HL-60/S4 treated with retinoic acid at 250 ng/mL for 4 days and 3 days (cell line): ENCODE measurements around the gene UGT1A5.

Experiments used
- in situ Hi-C: fragments of 300-500 bp; cut with MboI; formaldehyde crosslinking; loops from 2 replicates; pipeline ENCODE4 v1.7.0; 2022; ENCODE audit warnings: low sequenced_read_pairs

UGT1A5 gene

GRCh38 chr2:233803994-233804393 lies 91.3 kb downstream of the UGT1A5 start:
- in situ Hi-C loops, result no loop called here

GRCh38 chr2:233807215-233807865 lies 94.6 kb downstream of the UGT1A5 start:
- in situ Hi-C loops, result no loop called here

- in situ Hi-C loops, result no loop called here
These were observed 95.5 kb downstream of the UGT1A5 start for GRCh38 chr2:233807966-233808935.

GRCh38 chr2:233810385-233810784 lies 97.7 kb downstream of the UGT1A5 start:
- in situ Hi-C loops, result no loop called here

GRCh38 chr2:233811087-233811486 lies 98.4 kb downstream of the UGT1A5 start:
- in situ Hi-C loops, result no loop called here

GRCh38 chr2:233811732-233812131 lies 99.0 kb downstream of the UGT1A5 start:
- in situ Hi-C loops, result no loop called here

- in situ Hi-C loops, result no loop called here
These were observed 100.7 kb downstream of the UGT1A5 start for GRCh38 chr2:233813236-233814055.

- in situ Hi-C loops, result no loop called here
These were observed 101.5 kb downstream of the UGT1A5 start for GRCh38 chr2:233814056-233814835.

- in situ Hi-C loops, result no loop called here
These were observed 103.2 kb downstream of the UGT1A5 start for GRCh38 chr2:233815861-233816260.

GRCh38 chr2:233816334-233816733 lies 103.6 kb downstream of the UGT1A5 start:
- in situ Hi-C loops, result no loop called here

- in situ Hi-C loops, result no loop called here
These were observed 104.1 kb downstream of the UGT1A5 start for GRCh38 chr2:233816771-233817170.

- in situ Hi-C loops, result no loop called here
These were observed 104.7 kb downstream of the UGT1A5 start for GRCh38 chr2:233817361-233817911.

- in situ Hi-C loops, result no loop called here
These were observed 105.4 kb downstream of the UGT1A5 start for GRCh38 chr2:233817995-233818638.

- in situ Hi-C loops, result no loop called here
These were observed 106.2 kb downstream of the UGT1A5 start for GRCh38 chr2:233818639-233819621.

GRCh38 chr2:233819884-233820773 lies 107.4 kb downstream of the UGT1A5 start:
- in situ Hi-C loops, result no loop called here

GRCh38 chr2:233820774-233821105 lies 108.0 kb downstream of the UGT1A5 start:
- in situ Hi-C loops, result no loop called here

- in situ Hi-C loops, result no loop called here
These were observed 108.5 kb downstream of the UGT1A5 start for GRCh38 chr2:233821196-233821595.

GRCh38 chr2:233821709-233822100 lies 109.0 kb downstream of the UGT1A5 start:
- in situ Hi-C loops, result no loop called here
